ENCODE measurements around the gene SLC27A3.
A peak's percentile ranks its signal among the peaks of the same experiment; 100 is the strongest.
"Not testable (repeated sequence)": the region's sequence is repeated elsewhere in the genome, so short reads cannot be mapped to it uniquely, and the experiment has no call there.

Gene SLC27A3

DNA sequence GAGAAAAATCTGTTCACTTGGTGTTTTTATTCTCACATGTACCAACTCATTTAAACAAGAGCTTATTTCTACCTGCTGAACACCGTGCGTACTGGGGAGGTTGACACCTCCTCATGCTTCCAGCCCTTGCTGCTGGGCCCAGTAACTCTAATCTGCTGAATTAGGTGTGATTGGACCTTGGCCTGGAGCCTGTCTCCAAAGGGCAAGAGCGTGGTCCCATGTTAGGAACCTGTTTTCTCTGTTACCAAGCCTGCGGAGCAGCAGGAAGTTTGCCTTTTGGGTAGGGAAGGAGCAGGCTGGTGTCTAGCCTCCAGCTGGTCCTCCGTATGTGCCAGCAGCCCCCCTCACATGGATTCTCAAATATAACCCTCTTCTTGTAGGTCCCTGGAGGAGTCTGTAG, 10.9 kb upstream of the SLC27A3 start:
- no peak for DNase-seq

DNA sequence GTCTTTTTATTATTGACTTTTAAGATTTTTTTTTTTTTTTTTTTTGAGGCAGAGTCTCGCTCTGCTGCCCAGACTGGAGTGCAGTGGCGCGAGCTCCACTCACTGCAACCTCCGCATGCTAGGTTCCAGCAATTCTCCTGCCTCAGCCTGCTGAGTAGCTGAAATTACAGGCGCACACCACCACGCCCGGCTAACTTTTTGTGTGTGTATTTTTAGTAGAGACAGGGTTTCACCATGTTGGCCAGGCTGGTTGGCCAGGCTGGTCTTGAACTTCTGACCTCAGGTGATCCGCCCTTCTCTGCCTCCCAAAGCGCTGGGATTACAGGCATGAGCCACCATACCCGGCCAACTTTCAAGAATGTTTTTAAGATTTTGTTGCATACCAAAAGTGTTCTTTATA, 8.5 kb upstream of the SLC27A3 start:
- not testable (repeated sequence) for DNase-seq

DNA sequence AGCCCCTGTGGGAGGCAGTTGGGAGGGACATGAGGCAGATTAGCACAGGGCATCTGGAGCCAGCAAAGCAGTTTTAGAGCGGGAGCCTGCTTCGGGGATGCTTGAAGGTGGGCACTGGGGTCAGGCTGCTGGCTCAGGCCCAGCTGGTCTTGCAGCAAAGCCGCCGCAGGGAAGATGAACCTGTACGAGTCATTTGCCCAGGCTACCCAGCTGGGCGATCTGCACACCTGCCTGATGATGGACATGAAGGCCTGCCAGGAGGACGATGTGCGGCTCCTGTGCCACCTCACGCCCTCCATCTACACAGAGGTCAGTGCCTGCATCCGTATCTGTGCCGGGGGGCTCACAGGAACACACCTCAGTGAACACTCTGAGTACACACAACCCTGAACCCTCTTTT, 7.7 kb upstream of the SLC27A3 start:
- DNase-seq, result no peak

DNA sequence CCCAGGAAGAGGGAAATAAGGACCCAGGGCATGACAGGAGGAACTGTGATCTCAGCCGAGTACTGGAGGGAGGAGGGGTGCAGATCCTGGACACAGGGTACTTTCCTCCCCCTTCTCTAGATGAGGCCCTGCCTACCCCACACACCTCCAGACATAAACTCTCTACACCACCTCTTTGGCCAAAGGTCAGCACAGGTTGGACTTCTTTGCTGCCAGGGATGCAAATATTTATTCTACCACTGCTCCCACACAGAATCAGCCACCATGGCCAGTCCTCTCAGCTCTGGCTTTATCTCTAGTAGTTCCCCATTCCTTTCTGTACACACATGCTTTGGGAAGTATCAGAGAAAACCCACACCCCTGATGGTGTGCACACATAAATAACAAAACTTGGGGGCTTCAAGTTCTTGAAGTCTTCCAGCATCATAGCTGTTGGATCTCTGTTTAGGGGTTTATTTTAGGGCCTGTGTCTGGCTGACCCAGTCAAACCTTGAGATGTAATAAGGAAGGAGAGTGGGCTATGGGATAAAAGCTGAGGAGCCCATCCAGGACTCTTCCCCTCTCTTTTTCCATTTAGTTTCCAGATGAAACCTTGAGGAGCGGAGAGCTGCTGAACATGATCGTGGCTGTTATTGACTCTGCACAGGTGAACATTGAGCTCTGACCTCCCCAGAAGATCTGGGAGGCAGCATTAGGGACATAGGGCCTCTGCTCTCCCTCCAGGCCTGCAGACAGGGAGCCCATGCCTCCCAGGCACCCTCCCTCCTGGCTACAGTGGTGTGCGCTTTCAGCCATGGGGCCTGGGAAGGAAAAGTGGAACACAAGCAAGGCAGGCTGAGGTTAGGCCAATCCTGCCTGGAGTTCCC, 6.7 kb upstream of the SLC27A3 start:
- DNase-seq, result no peak

DNA sequence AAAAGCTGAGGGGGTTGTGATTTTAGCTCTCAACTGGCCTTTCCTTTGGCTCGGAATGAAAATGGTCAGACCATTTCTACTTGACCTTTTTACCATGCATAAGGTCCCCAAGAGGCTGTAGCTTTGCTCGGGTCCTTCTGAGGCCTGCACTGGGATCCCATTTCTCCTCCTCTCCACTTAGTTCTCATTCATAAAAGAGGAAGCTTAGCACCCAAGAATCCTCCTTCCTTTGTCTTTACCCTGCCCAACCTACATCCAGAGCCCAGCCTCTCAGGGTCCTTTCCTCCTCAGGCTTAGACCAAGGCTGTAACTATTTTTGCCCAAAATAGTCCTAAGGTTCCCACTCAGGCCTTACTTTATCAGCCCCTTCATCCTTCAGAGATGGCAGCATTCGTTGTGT, 6.0 kb upstream of the SLC27A3 start:
- no peak for DNase-seq

DNA sequence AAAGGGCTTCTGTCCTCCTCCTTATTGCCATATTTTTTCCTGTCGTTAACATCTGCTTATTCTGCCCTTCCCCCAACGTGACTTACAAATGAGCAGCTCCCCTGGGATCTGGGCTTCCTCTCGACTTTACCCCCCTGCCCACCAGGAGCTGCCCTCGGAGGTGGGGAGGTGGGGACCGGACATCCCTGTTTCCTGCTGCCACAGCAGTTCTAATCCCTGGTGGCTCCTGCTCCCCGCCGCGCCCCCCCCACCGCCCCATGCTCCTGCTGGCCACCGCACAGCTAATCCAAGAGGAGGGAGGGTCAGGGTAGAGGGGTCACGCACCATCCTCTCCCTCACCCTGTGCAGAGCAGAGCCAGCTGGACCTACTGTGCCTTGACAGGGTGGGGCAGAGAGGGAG, 4.4 kb upstream of the SLC27A3 start:
- DNase-seq, result no peak

DNA sequence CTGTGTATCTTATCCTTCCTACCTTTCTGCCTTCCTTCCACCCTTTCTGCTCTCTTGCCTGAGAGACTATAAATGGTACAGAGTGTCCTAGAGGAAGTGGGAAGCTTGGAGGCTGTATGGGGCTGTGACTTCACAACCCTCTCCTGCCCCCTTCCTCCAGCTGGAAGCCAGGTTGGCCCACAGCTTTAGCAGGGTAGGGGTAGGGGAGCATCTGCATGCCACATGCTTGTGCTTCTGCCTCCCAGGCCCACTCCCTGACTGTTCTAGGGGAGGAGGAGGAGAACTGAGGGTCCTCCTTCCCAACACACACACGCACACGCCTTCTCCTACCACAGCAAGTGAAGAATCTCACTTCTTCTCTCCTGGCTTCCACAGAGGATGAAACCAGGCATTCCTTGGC, 3.9 kb upstream of the SLC27A3 start:
- no peak for DNase-seq

DNA sequence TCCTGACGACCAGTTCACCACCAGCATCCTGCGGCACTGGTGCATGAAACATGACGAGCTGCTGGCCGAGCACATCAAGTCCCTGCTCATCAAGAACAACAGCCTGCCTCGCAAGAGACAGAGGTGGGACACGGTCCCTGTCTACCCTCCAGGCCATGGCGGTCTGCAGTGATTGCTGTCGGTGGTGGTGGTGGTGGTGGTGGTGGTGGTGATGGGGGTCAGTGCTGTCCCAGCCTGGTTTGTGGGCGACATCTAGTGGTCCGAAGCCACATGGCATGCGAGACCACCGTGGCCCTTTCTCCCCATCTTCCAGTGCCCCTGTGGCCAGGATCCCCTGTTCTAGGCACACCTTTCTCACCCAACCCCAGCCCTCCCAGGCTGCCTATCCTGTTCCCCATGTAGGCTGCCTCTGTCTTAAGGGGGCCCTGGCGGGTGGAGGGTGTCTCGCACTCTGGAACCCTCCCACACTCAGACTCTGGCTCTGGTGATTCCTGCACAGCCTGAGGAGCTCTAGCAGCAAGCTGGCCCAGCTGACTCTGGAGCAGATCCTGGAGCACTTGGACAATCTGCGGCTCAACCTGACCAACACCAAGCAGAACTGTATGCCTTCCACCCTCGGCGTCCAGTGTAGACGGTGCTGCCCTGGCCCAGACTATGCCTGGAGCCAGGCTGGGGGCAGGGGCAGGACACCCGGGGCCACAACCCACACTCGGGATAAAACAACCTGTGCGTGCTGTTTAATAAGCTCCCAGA, 3.2 kb upstream of the SLC27A3 start:
- no peak for DNase-seq

DNA sequence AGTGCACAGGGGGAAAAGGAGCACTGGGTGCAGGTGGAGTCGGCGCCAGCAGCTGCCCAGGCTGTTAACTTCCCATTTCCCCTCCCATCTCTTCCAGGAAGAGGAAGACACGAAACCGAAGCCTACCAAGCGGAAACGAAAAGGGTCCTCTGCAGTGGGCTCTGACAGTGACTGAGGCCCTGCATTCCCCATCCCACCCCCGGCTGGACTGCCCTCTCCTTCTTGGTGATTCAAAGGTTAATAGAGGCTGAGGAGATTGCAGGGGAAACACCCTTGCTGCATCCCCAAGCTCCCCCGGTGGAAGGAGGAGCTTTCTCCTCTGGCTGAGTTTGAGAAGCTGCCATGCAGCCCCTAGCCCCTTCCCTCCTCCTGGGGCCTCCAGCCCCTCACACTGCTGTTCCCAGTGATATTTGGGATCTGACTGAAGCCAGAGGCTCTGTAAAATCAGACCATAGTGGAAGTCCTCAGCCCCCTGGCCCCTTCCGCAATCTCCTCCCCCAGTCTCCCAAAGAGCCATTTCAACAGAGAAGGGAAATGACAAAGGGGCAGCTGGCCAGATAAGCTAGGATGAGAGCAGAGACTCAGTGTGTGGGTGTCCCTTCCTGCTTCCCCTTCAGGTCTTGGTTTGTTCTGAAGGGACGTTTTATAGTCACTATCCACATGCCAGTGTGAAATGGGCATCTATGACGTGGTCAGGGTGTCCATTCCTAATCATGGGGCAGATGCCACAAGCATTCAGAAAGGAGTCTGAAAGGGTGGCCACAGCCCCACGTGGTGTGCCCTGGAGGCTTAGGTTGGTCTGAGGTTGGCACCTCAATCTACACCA, 1.9 kb upstream of the SLC27A3 start:
- no peak for DNase-seq

DNA sequence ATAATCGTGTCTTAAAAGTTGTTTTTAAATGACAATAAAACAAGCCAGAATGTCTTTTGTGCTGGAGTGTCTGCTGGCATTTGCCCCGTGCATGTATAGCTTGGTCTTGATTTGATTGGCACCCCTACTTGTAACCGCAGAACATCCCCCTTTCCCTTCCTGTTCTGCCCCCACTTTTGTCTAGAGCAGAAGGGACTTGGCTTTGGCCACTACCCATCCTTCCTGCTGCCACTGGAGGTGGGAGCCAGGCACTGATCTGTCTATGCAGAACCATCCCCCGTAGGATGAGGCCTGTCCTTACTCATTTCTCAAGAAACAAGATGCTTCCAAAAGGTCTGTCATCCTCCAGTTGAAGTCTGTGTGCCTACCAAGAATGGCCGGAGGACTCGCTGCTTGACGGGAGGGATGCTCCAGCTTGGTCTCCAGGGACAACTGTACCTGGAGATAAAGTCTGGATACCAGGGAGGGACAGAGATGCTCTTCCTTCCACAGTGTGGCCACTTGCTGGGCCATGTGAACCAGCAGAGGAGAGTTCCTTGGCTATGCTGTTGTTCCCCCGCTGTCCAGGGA, 1.1 kb upstream of the SLC27A3 start:
- no peak for DNase-seq

DNA sequence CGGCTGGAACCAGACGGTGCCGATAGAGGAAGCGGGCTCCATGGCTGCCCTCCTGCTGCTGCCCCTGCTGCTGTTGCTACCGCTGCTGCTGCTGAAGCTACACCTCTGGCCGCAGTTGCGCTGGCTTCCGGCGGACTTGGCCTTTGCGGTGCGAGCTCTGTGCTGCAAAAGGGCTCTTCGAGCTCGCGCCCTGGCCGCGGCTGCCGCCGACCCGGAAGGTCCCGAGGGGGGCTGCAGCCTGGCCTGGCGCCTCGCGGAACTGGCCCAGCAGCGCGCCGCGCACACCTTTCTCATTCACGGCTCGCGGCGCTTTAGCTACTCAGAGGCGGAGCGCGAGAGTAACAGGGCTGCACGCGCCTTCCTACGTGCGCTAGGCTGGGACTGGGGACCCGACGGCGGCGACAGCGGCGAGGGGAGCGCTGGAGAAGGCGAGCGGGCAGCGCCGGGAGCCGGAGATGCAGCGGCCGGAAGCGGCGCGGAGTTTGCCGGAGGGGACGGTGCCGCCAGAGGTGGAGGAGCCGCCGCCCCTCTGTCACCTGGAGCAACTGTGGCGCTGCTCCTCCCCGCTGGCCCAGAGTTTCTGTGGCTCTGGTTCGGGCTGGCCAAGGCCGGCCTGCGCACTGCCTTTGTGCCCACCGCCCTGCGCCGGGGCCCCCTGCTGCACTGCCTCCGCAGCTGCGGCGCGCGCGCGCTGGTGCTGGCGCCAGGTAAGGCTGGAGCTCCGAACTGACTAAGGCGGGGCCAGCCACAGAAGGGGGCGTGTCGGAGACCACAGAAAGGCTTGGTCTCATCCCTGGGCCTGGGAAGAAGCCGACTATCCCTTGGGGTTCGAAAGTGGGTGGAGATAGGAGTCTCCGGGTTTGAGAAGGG, 486 bp downstream of the SLC27A3 start:
- DNase-seq, result peak; percentile 47

DNA sequence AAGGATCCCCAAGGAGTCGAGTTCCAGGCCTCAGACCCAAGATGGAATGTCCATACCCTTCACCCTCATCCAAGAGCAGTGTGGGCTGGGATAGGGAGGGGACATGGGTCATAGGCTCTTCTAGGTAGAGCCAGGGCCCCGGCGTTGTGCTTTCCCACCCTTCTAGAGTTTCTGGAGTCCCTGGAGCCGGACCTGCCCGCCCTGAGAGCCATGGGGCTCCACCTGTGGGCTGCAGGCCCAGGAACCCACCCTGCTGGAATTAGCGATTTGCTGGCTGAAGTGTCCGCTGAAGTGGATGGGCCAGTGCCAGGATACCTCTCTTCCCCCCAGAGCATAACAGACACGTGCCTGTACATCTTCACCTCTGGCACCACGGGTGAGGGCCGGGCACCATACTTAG, 1.1 kb downstream of the SLC27A3 start:
- DNase-seq, result no peak

DNA sequence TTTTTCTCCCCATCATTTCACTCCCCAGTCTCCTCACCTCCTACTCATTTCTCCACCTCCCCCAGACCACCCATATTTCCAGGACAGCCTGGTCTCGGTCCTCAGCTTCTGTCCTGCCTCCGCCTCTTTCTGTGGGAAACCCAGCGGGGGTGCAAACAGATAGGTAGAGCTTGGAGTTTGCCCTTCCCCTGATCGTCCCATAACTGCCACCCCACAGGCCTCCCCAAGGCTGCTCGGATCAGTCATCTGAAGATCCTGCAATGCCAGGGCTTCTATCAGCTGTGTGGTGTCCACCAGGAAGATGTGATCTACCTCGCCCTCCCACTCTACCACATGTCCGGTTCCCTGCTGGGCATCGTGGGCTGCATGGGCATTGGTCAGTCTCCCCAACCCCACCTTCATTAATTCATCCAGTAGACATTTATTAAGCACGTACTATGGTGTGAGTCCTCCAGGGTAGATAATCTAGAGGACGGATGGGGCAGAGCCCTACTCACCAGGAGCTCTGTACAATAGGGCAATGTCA, 1.7 kb downstream of the SLC27A3 start:
- no peak for DNase-seq

DNA sequence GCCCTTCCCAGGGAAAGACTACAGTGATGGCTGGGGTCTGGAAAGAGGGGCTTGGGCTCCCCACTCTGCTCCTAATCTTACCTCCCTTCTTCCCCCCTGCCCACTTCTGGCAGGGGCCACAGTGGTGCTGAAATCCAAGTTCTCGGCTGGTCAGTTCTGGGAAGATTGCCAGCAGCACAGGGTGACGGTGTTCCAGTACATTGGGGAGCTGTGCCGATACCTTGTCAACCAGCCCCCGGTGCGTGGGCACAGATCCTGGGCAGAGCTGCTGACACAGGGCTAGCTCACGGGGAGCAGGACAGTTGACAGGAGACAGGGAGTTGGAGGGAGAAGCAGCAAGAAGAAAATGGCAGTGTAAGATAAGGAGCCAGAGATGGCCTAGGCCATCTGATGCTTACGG, 2.4 kb downstream of the SLC27A3 start:
- no peak for DNase-seq

DNA sequence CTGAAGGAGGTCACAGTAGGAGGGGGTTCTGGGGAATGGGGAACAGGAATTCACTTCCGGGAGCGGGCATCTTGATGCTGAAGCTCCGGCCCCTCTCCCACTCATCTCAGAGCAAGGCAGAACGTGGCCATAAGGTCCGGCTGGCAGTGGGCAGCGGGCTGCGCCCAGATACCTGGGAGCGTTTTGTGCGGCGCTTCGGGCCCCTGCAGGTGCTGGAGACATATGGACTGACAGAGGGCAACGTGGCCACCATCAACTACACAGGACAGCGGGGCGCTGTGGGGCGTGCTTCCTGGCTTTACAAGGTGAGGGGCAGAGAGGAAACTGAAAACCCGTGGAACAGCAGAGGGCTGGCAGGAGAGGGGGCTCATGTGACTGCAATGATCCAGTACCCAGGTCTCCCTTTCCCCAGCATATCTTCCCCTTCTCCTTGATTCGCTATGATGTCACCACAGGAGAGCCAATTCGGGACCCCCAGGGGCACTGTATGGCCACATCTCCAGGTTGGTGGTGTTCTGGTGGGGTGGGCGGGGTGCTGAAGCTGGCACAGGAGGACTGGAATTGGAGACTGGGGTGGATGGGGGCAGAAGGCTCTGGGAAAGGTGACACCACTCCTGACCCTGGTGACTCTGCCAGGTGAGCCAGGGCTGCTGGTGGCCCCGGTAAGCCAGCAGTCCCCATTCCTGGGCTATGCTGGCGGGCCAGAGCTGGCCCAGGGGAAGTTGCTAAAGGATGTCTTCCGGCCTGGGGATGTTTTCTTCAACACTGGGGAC, 3.0 kb downstream of the SLC27A3 start:
- no peak for DNase-seq

DNA sequence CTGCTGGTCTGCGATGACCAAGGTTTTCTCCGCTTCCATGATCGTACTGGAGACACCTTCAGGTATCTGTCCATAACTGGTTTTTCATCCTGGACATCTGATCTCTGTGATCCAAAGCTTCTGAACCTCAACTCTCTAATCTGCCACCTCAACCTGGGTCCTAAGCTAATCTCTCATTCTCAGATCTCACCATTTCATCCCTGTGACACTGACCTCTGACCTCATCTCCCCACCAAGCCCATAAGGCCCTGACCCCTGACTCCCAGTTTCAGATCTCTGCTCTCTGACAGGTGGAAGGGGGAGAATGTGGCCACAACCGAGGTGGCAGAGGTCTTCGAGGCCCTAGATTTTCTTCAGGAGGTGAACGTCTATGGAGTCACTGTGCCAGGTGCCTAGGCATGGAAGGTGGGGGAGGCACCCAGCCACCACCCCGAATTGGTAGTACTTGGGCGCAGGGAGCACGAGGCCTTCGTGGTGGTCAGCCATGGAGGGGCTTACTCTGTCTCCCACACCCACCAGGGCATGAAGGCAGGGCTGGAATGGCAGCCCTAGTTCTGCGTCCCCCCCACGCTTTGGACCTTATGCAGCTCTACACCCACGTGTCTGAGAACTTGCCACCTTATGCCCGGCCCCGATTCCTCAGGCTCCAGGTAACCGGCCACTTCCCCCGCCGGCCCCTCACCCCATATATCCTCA, 3.8 kb downstream of the SLC27A3 start:
- DNase-seq, result no peak

DNA sequence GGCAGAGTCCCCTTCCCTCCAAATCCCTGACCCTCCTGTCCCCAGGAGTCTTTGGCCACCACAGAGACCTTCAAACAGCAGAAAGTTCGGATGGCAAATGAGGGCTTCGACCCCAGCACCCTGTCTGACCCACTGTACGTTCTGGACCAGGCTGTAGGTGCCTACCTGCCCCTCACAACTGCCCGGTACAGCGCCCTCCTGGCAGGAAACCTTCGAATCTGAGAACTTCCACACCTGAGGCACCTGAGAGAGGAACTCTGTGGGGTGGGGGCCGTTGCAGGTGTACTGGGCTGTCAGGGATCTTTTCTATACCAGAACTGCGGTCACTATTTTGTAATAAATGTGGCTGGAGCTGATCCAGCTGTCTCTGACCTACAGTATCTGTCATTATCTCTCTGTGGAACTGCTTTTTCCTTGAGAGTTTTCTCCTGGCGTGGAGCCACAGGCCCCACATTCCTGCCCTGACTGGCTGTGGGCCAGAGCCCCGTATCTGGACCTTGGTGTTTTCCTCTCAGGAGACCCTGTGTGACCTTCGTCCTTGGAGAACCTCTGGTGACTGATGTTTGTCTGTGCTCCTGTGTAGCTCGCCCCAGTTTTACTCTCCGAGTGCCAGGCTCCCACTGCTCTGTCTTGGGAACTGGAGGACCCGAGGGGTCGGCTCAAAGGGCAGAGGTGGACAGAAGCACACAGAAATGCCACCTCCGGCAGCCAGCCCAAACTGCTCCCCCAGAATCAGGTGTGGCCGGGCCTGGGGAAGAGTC, 4.8 kb downstream of the SLC27A3 start:
- DNase-seq, result no peak

DNA sequence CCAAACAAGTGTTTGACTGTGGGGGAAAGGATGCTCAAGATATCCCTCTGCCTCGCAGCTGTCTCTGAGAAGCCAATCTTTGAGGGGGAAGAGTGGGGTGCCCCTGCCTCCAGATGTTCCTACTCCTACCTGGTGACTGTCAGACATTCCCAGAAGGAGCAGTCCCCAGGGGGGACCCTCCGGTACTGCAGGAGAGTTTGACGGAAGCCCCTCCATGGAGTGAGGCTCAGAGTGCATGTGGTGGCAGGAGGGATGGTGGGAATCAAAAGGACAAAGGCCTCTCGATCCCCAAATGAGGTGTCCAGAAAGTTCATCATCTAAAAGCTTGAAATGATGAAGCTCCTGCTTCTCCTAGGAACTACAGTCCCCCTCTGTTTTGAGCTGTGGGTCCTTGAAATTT, 5.3 kb downstream of the SLC27A3 start:
- no peak for DNase-seq

DNA sequence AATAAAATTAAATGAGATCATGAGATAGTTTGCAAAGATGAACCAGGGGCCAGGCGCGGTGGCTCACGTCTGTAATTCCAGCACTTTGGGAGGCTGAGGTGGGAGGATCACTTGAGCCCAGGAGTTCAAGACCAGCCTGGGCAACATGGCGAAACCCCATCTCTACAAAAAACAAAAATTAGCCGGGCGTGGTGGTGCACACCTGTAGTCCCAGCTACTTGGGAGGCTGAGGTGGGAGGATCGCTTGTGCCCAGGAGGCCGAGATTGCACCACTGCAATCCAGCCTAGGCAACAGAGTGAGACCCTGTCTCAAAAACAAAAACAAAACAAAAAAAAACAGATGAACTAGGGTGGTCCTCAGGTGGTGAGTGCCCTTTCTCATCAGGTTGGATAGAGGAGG, 7.4 kb downstream of the SLC27A3 start:
- DNase-seq, result not testable (repeated sequence)
